ENCODE data around the gene QRICH1.
"Not testable (repeated sequence)": the region's sequence is repeated elsewhere in the genome, so short reads cannot be mapped to it uniquely, and the experiment has no call there.

QRICH1 gene

DNA sequence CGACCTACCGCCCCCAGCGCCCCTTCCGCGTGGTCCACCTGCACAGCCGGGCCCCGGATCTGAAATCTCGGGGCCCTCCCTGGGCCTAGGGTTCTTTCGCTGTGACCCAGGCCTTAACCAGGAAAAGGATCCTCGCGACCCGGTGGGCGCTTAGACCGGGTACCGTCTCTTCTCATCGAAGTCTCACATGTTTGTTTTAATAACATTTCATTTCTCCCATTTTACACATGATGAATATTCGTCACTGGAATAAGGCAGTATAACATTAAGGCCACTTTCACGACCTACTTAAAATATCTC, 75.2 kb downstream of the QRICH1 start:
- DNase-seq (ENCODE audit: extremely low read depth in 1 of 2, low read depth in 1 of 2): no peak

GRCh38 chr3:49017971-49018706, 75.7 kb downstream of the QRICH1 start, which contains the start of gene DALRD3:
DALRD3 (minus strand) TSS chr3:49018580; CDS start chr3:49018564, 16 bp downstream.
- peak in 1 of 2 donors; percentile 36 for DNase-seq (ENCODE audit: extremely low read depth in 1 of 2, low read depth in 1 of 2)

DNA sequence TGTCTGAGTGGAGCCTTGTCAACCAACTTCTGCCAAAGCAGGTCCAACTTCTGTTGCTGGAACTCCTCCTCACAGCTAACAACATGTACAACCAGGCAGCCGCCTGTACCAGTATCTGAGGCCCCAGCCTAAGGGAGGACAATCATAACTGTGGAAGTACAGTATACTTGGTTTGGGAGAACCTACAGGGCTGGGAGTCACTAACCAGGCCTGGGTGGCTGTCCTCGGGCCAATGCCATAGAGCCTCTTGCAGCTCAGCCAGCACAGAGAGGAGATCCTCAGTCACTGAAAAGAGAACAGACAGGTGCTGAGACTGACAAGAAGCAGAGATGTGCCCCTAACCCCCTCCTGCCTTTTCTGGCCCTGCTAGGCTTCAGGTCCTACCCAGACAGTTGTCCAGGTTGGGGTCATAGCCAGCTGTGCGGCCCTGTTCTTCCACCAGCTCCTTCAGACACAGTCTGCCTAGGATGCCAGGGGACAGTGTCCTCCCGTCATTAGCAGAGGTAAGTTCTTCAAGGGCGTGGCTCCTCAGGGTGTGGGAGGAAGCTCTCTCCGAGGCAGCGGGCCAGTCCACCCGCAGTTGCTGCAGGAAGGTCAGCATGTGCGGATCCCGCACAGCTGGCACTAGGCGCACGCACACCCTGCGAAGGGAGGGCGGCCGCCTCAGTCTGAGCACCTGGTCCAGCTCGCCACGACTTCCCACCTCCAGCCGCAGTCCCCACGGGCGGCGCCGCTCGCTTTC, 76.5 kb downstream of the QRICH1 start:
- DNase-seq (ENCODE audit: extremely low read depth in 1 of 2, low read depth in 1 of 2): no peak

GRCh38 chr3:49016414-49017228, 77.2 kb downstream of the QRICH1 start:
- no peak for DNase-seq (ENCODE audit: extremely low read depth in 1 of 2, low read depth in 1 of 2)

DNA sequence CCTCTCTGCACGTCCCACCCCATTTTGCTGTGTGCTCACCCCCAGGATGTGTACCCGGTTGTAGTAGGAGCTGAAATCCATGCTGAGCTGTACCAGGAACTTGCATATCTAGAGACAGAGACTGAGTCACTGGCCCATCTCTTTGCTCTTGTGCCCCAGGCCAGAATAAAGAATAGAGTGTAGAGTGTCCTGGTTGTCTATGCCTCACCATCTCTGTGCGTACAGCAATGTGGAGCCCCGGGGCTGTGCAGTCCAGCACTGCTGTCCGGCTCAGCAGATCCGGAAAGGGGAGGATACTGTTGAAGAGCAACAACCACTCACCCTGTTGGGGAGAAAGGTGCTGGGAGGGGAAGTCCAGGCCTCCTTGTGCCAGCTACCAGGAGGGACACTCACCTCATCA, 78.1 kb downstream of the QRICH1 start:
- no peak for DNase-seq (ENCODE audit: extremely low read depth in 1 of 2, low read depth in 1 of 2)

GRCh38 chr3:49015072-49015471, 78.8 kb downstream of the QRICH1 start:
- DNase-seq (ENCODE audit: extremely low read depth in 1 of 2, low read depth in 1 of 2): no peak

DNA sequence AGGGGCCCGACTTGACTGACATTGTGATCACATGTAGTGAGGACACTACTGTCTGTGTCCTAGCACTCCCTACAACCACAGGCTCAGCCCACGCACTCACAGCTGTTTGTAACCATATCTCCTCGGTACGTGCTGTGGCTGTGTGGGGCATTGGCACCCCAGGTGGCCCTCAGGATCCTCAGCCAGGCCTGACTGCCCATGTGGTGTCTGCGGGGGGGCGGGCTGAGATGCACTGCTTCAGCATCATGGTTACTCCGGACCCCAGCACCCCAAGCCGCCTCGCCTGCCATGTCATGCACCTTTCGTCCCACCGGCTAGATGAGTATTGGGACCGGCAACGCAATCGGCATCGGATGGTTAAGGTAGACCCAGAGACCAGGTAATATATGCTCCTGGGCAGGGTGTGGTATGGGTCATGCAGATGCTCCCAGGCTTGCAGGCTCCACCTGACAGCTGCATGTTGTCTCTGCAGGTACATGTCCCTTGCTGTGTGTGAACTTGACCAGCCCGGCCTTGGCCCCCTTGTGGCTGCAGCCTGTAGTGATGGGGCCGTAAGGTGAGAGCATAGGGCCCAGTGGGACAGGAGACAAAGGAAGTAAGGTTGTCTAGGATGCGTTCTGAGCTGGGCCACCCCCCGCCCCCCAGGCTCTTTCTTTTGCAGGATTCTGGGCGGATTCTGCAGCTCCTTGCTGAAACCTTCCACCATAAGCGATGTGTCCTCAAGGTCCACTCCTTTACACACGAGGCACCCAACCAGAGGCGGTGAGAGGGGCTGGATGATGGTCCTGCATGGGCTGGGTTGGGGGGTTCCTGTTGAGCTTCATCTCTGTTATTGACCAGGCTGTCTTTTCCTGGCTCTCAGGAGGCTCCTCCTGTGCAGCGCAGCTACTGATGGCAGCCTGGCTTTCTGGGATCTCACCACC, 79.9 kb downstream of the QRICH1 start:
- no peak for DNase-seq (ENCODE audit: extremely low read depth in 1 of 2, low read depth in 1 of 2)

- no peak for DNase-seq (ENCODE audit: extremely low read depth in 1 of 2, low read depth in 1 of 2)
Measured at GRCh38 chr3:49013113-49013737, 80.6 kb downstream of the QRICH1 start.

- no peak for DNase-seq (ENCODE audit: extremely low read depth in 1 of 2, low read depth in 1 of 2)
Measured at GRCh38 chr3:49012441-49013017, 81.3 kb downstream of the QRICH1 start.

GRCh38 chr3:49009396-49009795, 84.5 kb downstream of the QRICH1 start:
- DNase-seq (ENCODE audit: extremely low read depth in 1 of 2, low read depth in 1 of 2): no peak

- not testable (repeated sequence) for DNase-seq (ENCODE audit: extremely low read depth in 1 of 2, low read depth in 1 of 2)
Measured at GRCh38 chr3:49008627-49009026, 85.2 kb downstream of the QRICH1 start.

- DNase-seq (ENCODE audit: extremely low read depth in 1 of 2, low read depth in 1 of 2): peak; percentile 64 to 82
Measured at GRCh38 chr3:49007771-49008528, 85.9 kb downstream of the QRICH1 start.

- peak; percentile 89 to 92 for DNase-seq (ENCODE audit: extremely low read depth in 1 of 2, low read depth in 1 of 2)
Measured at GRCh38 chr3:49007068-49007770, 86.7 kb downstream of the QRICH1 start, which contains the start of gene WDR6. WDR6 (plus strand) TSS chr3:49007391; CDS start chr3:49007432, 41 bp downstream.

DNA sequence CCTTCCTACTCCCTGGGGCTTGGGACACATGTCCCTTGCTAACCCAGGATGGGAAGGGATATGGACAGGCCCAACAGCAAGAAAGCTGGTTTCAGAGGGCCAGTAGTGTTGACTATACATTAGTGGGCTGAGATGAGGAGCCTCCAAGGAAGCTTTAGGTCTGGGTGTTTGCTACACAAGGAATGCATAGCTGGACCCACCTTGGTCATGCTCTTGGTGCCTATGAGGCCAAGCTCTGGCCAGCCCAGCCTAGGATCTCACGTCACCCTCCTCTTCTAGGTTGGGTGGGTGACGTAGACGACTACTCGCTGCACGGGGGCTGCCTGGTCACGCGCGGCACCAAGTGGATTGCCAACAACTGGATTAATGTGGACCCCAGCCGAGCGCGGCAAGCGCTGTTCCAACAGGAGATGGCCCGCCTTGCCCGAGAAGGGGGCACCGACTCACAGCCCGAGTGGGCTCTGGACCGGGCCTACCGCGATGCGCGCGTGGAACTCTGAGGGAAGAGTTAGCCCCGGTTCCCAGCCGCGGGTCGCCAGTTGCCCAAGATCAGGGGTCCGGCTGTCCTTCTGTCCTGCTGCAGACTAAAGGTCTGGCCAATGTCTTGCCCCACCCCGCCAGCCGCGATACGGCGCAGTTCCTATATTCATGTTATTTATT, 87.3 kb downstream of the QRICH1 start:
- no peak for DNase-seq (ENCODE audit: extremely low read depth in 1 of 2, low read depth in 1 of 2)

DNA sequence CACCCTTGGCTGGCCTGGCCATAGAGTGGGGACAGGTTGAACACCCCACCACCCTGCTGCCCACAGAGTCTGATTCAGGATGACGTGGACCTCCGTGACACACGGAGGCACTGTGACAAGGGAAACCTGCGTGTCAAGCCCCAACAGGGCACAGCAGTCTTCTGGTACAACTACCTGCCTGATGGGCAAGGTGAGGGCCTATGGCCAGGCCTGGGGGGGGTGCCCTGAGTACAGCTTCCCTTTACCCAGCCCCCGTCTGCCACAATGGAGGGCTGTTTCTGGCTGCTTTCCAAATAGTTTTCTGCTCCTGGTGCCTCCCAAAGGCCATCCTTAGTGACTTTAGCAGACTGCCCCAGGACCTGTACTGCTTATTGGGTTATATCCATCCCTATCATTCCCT, 87.9 kb downstream of the QRICH1 start:
- no peak for DNase-seq (ENCODE audit: extremely low read depth in 1 of 2, low read depth in 1 of 2)

DNA sequence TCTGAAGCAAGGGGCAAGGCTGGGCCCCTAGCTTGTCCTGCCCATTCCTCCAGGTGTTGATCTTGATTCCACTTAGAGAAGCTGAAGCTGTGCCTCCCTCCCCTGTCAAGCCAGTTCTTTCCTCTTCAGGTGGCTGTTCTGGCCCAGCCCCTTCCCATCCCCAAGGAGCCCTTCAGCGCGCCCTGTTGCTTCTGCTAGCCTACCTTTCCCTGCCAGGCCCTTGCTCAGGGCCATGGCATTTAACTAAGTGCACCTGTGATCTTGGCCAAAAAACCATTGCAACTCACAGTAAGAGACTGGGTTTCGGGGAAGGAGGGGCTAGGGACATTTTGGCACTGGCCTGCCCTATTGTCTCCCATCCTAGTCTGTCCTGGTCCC, 88.6 kb downstream of the QRICH1 start:
- no peak for DNase-seq (ENCODE audit: extremely low read depth in 1 of 2, low read depth in 1 of 2)

DNA sequence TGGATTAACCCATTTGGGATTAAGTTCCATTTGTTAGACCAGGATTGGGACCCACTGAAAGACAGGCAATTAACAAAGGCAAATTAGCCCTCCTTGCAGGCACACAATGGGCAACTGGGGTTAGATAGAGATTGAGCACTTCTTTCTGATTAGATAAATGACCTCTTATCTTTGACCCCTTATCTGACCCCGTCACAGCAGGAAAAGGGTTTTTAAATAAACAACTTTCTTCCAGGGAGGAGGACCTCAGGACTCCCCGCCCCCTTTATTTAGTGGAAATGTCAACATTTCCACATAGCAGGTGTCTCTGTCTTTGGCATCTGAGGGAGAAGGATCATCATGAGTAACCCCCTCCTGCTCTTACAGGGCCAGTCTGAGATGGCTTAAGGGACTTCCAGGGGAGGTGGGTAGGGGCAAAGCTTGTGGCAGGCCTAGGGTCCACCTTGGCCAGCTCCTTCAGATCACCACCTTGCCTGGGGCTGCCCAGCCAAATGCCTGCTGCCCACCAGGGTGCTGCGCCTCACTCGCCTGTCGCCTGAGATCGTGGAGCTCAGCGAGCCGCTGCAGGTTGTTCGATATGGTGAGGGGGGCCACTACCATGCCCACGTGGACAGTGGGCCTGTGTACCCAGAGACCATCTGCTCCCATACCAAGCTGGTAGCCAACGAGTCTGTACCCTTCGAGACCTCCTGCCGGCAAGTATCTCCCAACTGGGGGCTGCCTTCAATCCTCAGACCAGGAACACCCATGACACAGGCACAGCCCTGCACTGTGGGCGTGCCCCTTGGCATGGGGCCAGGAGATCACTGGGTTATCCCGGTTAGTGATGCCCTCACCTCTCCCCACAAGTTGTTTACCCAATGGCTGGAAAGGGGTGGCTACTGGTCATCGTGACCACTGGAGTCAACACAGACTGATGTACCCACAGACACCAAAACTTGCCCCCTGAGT, 89.2 kb downstream of the QRICH1 start:
- DNase-seq (ENCODE audit: extremely low read depth in 1 of 2, low read depth in 1 of 2): no peak

Data from activated CD8-positive, alpha-beta memory T cell treated with anti-CD3 and anti-CD28 coated beads for 1 hour (primary cell).